NCI-H146 (cell line): ENCODE data around the gene NUTF2.
"Not testable (repeated sequence)": the region's sequence is repeated elsewhere in the genome, so short reads cannot be mapped to it uniquely, and the experiment has no call there.

Experiments used
- DNase-seq: peaks from one replicate; lab custom pipeline; 2025; lab: John Stamatoyannopoulos, UW

Gene NUTF2

DNA sequence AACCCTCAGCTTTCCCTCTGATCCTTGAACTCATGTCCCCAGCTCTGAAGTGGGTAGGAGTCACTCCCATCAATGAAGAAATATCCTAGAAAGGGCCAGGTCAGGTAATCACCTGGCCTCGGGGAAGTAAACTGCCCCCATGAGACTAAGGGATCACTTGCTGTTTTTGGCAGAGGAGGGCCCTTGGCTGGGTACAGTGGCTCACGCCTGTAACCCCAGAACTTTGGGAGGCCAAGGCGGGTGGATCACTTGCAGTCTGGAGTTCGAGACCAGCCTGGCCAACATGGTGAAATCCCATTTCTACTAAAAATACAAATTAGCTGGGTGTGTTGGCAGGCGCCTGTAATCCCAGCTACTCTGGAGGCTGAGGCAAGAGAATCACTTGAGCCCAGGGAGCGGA lies 17.3 kb downstream of the NUTF2 start:
- not testable (repeated sequence) for DNase-seq

DNA sequence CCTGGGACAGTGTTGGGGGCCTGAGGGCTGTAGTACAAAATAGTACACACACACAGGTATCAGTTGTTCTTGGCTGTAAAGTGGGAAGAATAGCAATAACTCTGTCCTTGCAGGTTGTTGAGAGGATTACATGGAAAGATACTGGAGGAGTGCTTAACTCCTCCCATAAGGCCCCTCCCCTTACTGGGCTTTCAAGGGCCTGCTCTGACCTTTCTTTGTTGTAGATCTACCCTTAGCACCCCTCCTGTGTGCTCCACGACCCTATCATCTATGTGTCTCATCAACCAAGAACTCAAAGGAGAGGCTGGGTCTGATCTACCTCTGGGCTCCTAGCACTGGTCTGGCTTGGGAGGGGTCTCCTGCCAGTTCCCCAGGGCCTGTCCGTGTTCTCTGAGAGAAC lies 17.9 kb downstream of the NUTF2 start:
- no peak for DNase-seq

DNA sequence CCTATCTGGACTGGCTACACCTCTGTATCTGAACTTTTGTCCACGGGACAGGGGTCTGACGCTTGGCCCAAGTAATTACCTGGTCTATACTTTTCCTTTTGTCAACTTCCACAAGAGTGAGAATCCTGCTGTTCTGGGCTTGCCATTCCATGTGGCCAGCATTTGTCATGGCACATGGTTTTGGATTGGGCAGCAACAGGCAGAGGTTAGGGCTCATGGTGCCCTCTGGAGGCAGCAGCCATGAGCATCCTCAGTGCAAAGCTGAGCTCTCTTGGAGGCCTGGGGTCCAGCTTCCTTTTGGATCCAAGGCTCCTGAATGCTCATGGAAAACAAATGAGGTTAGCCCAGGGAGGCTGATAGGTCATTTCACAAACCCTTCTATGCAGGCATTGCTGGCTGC lies 18.6 kb downstream of the NUTF2 start:
- DNase-seq = peak; percentile 13

DNA sequence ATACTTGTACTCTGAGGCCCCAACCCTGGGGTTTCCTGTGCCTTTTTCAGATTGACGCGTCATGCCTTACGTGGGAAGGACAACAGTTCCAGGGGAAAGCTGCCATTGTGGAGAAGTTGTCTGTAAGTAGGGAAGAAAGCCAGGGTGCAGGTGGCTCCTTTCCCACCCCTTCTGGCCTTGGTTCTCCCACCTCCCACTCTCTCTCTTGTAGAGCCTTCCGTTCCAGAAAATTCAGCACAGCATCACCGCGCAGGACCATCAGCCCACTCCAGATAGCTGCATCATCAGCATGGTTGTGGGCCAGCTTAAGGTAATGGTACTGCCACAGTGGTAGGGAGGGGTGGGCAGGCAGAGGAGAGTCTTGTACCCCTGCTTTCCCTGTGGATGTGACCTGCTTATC lies 21.6 kb downstream of the NUTF2 start:
- no peak for DNase-seq

DNA sequence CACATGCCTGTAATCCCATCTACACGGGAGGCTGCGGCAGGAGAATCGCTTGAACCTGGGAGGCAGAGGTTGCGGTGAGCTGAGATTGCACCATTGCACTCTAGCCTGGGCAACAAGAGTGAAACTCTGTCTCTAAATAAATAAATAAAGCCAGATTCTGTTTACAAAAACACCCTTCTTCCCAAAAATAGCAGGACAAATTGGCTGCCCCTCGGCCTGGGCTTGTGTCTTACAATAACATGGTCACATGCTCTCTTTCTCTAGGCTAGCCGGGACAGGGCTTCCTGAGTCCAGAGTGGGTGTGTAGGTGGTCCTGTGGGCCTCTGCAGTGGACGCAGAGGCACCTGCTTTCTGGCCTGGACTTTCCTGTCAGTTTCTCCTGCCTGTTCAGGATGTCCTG lies 22.9 kb downstream of the NUTF2 start:
- no peak for DNase-seq

DNA sequence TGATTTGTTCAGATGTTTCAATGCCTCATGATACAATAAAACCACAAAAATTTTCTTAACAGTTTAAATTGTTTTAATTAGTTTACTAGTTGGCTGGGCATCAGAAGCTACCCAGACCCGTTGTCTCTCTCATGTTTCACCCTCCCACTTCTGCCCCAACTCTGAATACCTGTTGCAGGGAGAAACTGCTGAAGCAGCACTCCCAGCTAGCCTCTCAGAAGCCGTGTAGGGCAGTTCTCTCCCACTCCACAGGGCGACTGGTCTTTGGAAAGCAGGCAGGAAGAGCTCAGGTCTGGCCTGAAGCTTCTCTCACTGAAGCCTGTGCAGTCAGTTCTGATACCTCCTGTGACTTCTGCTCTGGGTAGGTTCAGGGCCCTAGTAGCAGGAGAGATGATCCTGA lies 24.5 kb downstream of the NUTF2 start:
- no peak for DNase-seq

DNA sequence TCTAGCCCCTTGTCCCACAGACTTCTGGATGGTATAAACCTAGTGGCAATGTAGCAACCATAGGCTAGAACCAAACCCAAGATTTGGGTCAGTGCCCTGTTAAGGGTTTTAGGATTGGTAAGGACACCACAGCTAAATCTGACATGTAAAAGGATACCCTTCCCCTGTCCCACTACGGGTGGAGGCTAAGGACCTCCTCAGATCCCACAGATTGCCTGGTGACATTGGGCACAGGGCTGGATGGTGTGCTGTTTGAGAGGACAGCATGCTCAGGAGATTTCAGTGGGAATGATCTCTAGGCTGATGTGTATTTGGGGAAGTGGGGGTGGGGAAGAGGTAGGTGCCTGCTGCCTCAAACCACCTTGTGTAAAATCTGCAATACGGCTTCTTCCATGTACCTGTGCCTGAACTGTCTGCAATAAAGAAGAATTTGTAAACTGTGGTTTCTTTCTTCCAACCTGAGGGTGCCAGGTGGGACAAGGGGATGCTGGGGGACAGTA lies 25.4 kb downstream of the NUTF2 start:
- no peak for DNase-seq

DNA sequence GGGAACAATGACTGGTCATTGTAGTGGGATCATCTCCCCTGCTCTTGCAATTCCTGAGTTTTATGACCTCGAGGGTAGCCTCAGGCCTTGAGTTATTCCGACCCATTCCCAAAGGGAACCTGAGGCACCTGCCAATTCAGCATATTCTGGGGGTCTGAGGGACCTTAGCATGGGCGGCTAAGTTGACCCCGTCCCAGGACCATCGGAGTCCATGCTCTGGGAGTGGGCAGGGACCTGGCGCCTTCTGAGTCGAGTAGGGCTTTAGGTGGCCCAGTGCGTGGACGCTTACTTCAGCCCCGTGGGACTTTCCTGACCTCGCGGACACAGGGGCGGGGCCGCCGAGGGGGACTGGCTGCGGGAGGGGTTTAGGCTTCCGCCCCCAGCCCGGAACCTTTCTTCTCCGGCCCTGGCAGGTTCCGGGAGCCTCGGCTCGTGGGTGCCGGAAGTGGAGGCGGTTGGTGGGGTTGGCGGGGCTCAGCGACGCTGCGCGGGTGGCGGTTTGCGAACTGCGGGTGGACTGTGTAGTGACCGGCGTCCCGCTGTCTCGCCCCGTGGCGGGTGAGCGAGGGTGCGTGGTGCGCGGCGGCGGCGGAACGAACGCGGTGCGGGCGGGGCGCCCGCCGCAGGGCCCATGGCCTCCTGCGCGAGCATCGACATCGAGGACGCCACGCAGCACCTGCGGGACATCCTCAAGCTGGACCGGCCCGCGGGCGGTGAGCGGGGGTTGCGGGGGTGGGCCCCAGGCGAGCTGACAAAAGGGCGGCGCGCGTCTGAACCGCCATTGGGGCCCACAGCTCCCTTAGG lies 26.1 kb downstream of the NUTF2 start, which contains the start of gene EDC4:
TSS of gene EDC4 (plus strand) at position 422 of the 804 bp plus-strand sequence. CDS start at position 632, 210 bp downstream.
- peak; percentile 55 for DNase-seq

DNA sequence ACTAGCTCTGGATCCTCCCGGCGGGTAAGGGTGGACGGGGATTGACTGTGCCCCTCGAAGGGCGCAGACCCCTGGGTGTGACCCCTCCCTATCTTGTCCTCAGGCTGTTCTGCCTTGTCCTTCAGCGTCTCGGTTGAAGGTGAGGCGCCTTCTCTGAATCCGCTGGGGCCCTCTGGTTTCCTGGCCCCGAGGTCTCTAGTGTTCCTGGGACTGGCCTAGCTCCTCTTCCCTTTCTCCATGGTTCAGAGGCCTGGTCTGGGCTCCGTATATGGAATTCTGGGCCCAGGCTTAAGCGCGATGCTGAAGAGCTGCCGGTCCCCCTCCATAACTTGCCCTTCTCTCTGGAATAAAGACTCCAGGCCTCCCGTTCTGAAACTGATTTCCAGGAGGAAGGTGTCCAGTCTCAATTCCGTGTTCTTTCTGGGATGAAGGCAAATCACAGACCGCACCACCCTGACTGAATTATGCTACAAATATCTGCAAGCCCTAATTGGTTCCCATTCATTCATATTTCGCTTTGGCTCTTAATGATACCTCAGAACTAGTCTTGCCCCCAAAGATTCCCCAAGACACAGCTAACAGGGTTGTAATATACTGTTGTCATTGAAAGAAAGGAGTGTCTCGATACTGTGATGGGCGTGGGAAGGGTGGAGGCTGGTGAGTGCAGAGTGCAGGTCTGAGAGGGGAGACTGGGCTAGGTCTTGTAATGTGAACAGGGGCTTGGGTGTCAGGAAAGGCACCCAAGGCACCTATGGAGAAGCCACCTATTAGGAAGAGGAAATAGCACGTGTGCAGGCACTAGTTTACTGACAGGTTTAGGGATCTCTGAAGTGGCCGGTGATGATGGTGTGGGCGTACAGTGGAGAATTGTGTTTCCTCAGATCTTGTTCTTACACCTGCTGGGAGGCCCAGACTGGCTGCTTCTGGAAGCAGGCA lies 27.0 kb downstream of the NUTF2 start:
- peak; percentile 24 for DNase-seq

DNA sequence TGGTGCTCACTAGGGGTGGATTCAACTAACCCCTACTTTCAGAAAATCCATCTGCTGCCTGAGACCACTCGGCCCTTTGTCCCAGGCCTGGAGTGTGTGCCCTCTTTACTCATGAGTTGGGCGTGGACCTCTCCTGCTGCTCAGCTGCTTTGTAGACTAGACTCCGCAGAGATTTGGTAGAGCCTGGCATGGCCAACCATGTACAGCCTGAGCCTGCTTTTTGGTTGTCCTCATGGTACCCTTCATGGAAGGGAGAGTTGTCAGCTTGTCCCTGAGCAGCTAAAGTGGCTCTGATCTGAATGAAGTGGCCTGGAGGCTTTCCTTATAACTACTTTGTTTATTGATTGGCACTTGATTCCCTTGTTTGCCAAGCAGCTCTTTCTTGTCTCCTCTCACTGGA lies 27.6 kb downstream of the NUTF2 start:
- no peak for DNase-seq

DNA sequence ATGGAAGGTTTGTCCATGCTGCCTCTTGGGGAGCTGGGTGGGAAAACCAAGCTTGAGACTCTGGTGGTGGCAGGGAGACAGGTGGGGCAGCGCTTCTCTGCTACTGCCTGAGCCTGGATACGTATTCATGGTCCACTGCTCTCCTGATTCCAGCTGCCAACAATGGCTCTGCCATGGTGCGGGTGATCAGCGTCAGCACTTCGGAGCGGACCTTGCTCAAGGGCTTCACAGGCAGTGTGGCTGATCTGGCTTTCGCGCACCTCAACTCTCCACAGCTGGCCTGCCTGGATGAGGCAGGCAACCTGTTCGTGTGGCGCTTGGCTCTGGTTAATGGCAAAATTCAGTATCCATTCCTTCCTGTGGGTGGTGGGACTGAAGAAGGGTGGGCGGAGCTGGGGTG lies 30.3 kb downstream of the NUTF2 start:
- DNase-seq = no peak

DNA sequence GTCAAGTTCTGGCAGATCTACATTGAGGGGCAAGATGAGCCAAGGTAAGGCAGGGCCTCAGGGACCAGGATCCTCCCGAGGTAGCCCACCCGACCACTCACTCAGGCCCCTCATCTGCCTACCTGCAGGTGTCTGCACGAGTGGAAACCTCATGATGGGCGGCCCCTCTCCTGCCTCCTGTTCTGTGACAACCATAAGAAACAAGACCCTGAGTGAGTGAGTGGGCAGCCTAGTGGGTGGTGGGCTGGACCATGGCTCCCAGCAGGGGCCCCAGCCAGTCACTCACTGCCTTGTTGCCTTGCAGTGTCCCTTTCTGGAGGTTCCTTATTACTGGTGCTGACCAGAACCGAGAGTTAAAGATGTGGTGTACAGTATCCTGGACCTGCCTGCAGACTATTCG lies 31.5 kb downstream of the NUTF2 start:
- no peak for DNase-seq

DNA sequence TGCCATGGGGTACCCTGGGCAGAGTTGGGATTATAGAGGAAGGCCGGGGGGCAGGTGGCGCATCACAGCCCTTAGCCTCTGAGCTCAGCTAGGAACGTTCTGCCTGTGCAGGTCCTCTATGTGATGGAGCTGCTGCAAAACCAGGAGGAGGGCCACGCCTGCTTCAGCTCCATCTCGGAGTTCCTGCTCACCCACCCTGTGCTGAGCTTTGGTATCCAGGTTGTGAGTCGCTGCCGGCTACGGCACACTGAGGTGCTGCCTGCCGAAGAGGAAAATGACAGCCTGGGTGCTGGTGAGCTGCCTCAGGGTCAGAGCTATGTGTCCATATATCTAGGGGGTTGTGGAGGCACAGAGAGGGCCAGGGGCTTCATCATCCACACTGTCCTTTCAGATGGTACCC lies 32.1 kb downstream of the NUTF2 start:
- DNase-seq = no peak

DNA sequence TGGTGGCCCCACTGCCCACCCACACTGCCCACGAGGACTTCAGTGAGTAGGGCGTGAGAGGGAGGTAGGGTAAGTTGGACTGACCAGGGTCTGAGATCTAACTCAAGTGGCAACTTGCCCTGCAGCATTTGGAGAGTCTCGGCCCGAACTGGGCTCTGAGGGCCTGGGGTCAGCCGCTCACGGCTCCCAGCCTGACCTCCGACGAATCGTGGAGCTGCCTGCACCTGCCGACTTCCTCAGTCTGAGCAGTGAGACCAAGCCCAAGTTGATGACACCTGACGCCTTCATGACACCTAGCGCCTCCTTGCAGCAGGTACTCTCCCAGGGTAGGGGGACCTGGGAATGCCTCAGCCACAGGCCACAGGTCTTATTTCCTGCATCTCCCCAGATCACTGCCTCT lies 32.7 kb downstream of the NUTF2 start:
- DNase-seq = no peak

DNA sequence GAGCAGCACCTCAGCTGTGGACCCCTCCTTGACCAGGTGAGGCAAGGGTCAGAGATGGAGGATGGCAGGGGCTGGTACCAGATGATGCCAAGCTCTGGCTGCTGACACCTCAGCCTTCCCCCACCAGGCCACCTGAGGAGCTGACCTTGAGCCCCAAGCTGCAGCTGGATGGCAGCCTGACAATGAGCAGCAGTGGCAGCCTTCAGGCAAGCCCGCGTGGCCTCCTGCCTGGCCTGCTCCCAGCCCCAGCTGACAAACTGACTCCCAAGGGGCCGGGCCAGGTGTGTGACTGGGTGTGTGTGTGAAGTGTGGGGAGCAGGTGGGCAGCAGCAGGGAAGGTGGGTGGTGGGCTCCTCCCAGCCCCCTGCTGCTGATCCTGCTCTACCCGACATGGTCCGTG lies 33.2 kb downstream of the NUTF2 start:
- no peak for DNase-seq

DNA sequence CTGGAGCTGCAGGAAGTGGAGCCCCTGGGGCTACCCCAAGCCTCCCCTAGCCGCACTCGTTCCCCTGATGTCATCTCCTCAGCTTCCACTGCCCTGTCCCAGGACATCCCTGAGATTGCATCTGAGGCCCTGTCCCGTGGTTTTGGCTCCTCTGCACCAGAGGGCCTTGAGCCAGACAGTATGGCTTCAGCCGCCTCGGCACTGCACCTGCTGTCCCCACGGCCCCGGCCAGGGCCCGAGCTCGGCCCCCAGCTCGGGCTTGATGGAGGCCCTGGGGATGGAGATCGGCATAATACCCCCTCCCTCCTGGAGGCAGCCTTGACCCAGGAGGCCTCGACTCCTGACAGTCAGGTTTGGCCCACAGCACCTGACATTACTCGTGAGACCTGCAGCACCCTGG lies 33.9 kb downstream of the NUTF2 start:
- no peak for DNase-seq

DNA sequence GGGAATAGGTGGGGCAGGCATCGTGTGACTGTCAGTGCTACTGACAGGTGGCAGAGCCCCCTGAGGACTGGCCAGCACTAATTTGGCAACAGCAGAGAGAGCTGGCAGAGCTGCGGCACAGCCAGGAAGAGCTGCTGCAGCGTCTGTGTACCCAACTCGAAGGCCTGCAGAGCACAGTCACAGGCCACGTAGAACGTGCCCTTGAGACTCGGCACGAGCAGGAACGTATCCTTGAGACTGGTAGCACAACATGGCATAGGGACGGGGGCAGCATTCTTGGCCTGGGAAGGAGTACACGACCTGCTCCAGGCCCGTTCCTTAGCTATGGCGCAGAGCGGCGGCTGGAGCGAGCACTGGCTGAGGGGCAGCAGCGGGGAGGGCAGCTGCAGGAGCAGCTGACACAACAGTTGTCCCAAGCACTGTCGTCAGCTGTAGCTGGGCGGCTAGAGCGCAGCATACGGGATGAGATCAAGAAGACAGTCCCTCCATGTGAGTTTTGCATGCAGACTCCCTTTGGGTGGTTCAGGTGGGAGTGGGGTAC lies 35.0 kb downstream of the NUTF2 start:
- DNase-seq = no peak

DNA sequence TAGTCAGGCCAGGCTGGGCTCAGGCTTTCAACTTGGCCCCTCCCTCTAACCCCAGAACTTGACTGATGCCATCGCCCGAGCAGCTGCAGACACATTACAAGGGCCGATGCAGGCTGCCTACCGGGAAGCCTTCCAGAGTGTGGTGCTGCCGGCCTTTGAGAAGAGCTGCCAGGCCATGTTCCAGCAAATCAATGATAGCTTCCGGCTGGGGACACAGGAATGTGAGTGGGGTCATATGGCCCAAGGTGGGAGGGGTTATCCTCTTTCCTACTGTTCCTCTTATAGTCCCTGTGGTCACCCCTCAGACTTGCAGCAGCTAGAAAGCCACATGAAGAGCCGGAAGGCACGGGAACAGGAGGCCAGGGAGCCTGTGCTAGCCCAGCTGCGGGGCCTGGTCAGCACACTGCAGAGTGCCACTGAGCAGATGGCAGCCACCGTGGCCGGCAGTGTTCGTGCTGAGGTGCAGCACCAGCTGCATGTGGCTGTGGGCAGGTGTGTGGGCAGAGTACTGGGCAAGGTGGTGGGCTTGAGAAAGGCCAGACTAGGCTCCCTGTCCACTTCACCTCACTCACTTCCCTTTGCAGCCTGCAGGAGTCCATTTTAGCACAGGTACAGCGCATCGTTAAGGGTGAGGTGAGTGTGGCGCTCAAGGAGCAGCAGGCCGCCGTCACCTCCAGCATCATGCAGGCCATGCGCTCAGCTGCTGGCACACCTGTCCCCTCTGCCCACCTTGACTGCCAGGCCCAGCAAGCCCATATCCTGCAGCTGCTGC lies 35.8 kb downstream of the NUTF2 start:
- DNase-seq = no peak

DNA sequence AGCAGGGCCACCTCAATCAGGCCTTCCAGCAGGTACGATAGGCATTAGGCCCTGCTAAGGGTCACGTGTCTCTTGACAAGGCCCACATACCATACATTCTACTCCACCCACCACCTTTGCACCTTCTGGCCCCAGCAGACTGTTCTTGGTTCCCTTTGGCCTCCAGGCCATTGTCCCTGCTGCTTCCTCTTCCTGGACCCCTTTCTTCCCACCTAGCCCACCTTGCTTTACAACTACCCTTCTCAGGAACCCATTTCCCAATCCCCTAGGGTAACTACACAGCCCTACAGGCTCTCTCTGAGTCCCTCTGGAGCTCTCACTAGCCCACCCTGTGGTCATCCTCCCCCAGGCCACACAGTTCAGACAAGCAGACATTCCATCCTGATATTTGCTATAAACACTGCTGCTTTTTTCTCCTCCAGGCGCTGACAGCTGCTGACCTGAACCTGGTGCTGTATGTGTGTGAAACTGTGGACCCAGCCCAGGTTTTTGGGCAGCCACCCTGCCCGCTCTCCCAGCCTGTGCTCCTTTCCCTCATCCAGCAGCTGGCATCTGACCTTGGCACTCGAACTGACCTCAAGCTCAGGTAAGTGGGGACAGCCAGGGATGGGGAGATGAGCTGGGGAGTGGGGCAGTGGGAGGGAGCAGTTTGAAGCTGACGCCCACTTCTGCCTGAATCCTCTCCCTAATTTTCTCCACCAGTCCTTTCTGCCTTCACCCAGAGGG lies 36.6 kb downstream of the NUTF2 start:
- no peak for DNase-seq

DNA sequence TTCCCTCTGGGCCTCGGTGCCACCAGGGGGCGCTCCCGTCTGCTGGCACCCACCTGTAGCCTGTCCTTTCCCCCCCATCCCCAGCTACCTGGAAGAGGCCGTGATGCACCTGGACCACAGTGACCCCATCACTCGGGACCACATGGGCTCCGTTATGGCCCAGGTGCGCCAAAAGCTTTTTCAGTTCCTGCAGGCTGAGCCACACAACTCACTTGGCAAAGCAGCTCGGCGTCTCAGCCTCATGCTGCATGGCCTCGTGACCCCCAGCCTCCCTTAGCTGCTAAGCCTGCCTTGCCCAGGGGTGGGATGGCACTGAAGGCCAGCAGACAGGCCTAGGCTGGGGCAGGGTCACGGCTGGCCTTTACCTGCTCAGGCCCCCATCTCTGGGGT lies 37.1 kb downstream of the NUTF2 start:
- peak; percentile 8 for DNase-seq

DNA sequence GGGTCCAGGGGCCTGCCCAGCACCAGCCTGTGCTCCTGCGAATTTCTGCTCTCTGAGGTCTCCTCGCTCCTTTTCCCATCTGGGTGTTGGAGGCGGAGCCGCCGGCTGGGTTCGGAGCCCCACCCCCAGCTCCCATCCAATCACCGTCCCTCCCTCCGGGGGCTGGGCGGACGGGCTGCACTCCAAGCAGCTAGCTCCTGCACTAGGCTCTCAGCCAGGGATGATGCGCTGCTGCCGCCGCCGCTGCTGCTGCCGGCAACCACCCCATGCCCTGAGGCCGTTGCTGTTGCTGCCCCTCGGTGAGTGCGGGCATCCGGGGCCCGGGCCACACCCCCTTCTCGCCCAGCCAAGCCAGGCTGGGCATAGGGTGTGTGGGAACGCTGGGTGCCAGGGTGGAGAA lies 38.0 kb downstream of the NUTF2 start, which contains the start of gene NRN1L:
TSS of gene NRN1L (plus strand) at position 202 of the 400 bp plus-strand sequence. CDS start at position 221, 19 bp downstream.
- no peak for DNase-seq
